ENCODE data around the gene ASTN2.

Gene ASTN2

DNA sequence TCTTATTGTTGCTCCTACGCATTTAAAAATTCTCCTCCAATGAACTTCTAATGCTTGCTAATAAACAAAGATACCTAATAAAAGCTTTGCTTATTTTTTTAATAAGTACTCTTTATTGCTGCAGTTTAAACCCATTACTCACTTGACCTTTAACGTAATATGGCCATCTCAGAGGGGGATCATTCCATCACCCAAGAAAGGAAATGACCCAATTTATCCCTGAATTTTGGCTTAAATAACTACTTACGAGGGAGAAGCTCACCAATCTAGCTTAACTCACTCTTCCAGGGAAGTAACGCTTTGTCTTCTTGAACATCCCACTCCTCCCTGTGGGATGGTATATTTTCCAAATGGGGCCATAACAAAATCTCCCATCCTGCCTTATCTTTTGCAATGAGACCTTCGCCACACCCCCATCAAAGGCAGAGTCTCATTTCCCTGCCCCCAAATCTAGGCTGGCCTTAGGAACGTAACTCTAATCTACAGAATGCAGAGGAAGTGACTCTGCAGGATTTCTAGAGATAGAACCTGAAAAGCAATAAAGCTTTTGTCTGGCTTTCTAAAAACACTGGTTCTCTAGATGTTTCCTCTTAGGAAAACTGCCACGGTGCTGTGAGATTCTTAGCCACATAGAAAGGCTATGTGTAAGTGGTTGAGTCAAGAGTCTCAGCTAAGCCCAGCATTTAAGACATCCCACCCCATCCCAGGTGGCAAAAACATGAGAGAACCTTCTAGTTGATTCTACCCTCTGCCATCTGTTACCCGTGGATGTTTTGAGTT is 310.0 kb downstream of the ASTN2 start:
- TF ChIP-seq, protein P1, sequence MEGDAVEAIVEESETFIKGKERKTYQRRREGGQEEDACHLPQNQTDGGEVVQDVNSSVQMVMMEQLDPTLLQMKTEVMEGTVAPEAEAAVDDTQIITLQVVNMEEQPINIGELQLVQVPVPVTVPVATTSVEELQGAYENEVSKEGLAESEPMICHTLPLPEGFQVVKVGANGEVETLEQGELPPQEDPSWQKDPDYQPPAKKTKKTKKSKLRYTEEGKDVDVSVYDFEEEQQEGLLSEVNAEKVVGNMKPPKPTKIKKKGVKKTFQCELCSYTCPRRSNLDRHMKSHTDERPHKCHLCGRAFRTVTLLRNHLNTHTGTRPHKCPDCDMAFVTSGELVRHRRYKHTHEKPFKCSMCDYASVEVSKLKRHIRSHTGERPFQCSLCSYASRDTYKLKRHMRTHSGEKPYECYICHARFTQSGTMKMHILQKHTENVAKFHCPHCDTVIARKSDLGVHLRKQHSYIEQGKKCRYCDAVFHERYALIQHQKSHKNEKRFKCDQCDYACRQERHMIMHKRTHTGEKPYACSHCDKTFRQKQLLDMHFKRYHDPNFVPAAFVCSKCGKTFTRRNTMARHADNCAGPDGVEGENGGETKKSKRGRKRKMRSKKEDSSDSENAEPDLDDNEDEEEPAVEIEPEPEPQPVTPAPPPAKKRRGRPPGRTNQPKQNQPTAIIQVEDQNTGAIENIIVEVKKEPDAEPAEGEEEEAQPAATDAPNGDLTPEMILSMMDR (IDR thresholded peaks at IDR 0.05; ENCODE audit: low read depth, low read length), result no peak
- no peak for DNase-seq
- H3K27ac ChIP-seq, result no peak overlapping the region
- H3K36me3 ChIP-seq, result peaks cover 4% of the 10 kb centered on the region
- no peaks in the 10 kb centered on the region for H3K9me3 ChIP-seq (ENCODE audit: severe bottlenecking)
- H3K27me3 ChIP-seq (ENCODE audit: insufficient read depth, low read depth, severe bottlenecking), result no peaks in the 10 kb centered on the region
- H3K4me3 ChIP-seq (ENCODE audit: low read depth, low read length), result no peak overlapping the region

GRCh38 chr9:117104206-117104605 is 310.7 kb downstream of the ASTN2 start:
- no peaks in the 10 kb centered on the region for H3K27me3 ChIP-seq (ENCODE audit: insufficient read depth, low read depth, severe bottlenecking)
- H3K27ac ChIP-seq, result no peak overlapping the region
- no peaks in the 10 kb centered on the region for H3K9me3 ChIP-seq (ENCODE audit: severe bottlenecking)
- H3K36me3 ChIP-seq, result peaks cover 4% of the 10 kb centered on the region
- no peak for DNase-seq
- H3K4me3 ChIP-seq (ENCODE audit: low read depth, low read length), result no peak overlapping the region
- TF ChIP-seq, protein P1 (IDR thresholded peaks at IDR 0.05; ENCODE audit: low read depth, low read length), result no peak

DNA sequence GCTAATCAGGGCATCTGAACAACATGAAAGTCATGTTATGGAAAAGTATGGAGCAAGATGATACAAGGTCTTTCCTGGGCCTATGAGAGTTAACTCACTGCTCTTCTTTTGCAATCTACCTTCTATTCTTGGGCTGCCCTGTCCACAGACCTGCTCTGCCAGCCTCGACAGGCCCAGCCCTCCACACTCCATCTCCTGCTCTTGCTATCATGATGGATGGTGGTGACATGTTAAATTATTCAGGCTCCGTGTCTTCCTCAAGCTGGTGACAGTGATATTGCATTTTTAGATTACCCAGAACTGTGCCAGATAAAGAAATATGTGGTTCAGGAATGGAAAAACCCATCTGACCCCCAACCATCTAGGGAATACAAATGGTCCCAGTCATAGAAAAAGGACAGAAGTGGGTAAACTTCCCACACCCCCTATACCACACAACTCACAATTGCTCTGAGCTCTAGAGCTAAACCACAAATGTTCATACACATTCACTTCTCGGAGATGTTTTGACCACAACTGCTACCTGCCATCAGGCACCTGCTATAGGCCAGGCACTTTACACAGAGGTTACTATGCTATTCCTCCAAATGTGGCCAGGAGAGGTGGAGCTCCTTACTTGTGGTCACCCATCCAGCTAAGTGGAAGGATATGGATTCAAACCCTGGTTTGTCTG is 311.3 kb downstream of the ASTN2 start:
- Histone ChIP-seq H3K36me3 (peaks cover 4% of the 10 kb centered on the region), H3K27me3 (ENCODE audit: insufficient read depth, low read depth, severe bottlenecking) (no peaks in the 10 kb centered on the region), H3K9me3 (ENCODE audit: severe bottlenecking) (no peaks in the 10 kb centered on the region), H3K4me3 (ENCODE audit: low read depth, low read length) (no peak overlapping the region), H3K27ac (no peak overlapping the region)
- DNase-seq, result no peak
- TF ChIP-seq, protein P1 (IDR thresholded peaks at IDR 0.05; ENCODE audit: low read depth, low read length), result no peak

GRCh38 chr9:117101008-117101407 is 313.8 kb downstream of the ASTN2 start:
- no peak for DNase-seq
- H3K9me3 ChIP-seq (ENCODE audit: severe bottlenecking), result no peaks in the 10 kb centered on the region
- H3K4me3 ChIP-seq (ENCODE audit: low read depth, low read length), result no peak overlapping the region
- TF ChIP-seq, protein P1 (IDR thresholded peaks at IDR 0.05; ENCODE audit: low read depth, low read length), result no peak
- peaks cover 4% of the 10 kb centered on the region for H3K36me3 ChIP-seq
- no peaks in the 10 kb centered on the region for H3K27me3 ChIP-seq (ENCODE audit: insufficient read depth, low read depth, severe bottlenecking)
- no peak overlapping the region for H3K27ac ChIP-seq

GRCh38 chr9:117098331-117098730 is 316.5 kb downstream of the ASTN2 start:
- Histone ChIP-seq H3K4me3 (ENCODE audit: low read depth, low read length) (no peak overlapping the region), H3K27ac (no peak overlapping the region), H3K9me3 (ENCODE audit: severe bottlenecking) (no peaks in the 10 kb centered on the region), H3K36me3 (peaks cover 19% of the 10 kb centered on the region), H3K27me3 (ENCODE audit: insufficient read depth, low read depth, severe bottlenecking) (no peaks in the 10 kb centered on the region)
- DNase-seq, result no peak
- TF ChIP-seq, protein P1 (IDR thresholded peaks at IDR 0.05; ENCODE audit: low read depth, low read length), result no peak
